Activated CD8-positive, alpha-beta T cell treated with anti-CD3 and anti-CD28 coated beads for 36 hours (primary cell): Measurements from ENCODE around the gene PLEKHH2. TPM values are rescaled to one million over a fixed set of nuclear protein-coding genes. Genes with fewer than 3 reads are reported as not detected.
"Not testable (repeated sequence)": the region's sequence is repeated elsewhere in the genome, so short reads cannot be mapped to it uniquely, and the experiment has no call there.

Source experiments
- ATAC-seq: fragments of 200-7000 bp; cut with Tn5 transposase; one replicate; pipeline ENCODE4 v1.10.0; 2021; ENCODE audit warnings: mild to moderate bottlenecking, moderate library complexity
- CTCF ChIA-PET: fragments of 350-600 bp; sonication (Branson Sonifier 250); formaldehyde crosslinking; loops from one replicate; lab custom pipeline; 2021; ENCODE audit warnings: antibody characterized with exemption; lab: Charles Lee
- POLR2A ChIA-PET: fragments of 350-600 bp; sonication (Branson Sonifier 250); formaldehyde crosslinking; loops from one replicate; lab custom pipeline; 2021; ENCODE audit warnings: antibody characterized with exemption; lab: Charles Lee
- DNase-seq: peaks from one replicate; pipeline ENCODE4 v3.0.0-alpha.2; 2020
- H3K27ac Mint-ChIP-seq: one replicate; pipeline ENCODE4 v1.8.0; 2021; ENCODE audit warnings: mild to moderate bottlenecking, mixed read lengths
- H3K27me3 Mint-ChIP-seq: one replicate; pipeline ENCODE4 v1.8.0; 2021; ENCODE audit warnings: mixed read lengths
- H3K36me3 Mint-ChIP-seq: one replicate; pipeline ENCODE4 v1.8.0; 2021; ENCODE audit warnings: low read depth, mixed read lengths
- H3K4me1 Mint-ChIP-seq: one replicate; pipeline ENCODE4 v1.8.0; 2021; ENCODE audit warnings: low read depth, mixed read lengths
- H3K4me3 Mint-ChIP-seq: one replicate; pipeline ENCODE4 v1.8.0; 2021; ENCODE audit warnings: mild to moderate bottlenecking, moderate library complexity, mixed read lengths
- H3K9me3 Mint-ChIP-seq: one replicate; pipeline ENCODE4 v1.8.0; 2021; ENCODE audit warnings: mixed read lengths
- CTCF ChIP-seq: fragments of 200-600 bp; IDR thresholded peaks from one replicate; pipeline ENCODE4 v1.8.0; 2022; ENCODE audit warnings: antibody characterized with exemption, mild to moderate bottlenecking
- intact Hi-C: fragments of 100-400 bp; cut with micrococcal nuclease; formaldehyde crosslinking; loops from one replicate; pipeline ENCODE4 v1.10.0; 2022
- total RNA-seq, 2 experiments: library from RNA; stranded (reverse); gene quantifications; one replicate each; pipeline ENCODE4 v1.2.3, GENCODE V29; 2021

PLEKHH2 gene
- total RNA-seq, 2 experiments from 2014 or later: 0.43 to 0.56 TPM

DNA sequence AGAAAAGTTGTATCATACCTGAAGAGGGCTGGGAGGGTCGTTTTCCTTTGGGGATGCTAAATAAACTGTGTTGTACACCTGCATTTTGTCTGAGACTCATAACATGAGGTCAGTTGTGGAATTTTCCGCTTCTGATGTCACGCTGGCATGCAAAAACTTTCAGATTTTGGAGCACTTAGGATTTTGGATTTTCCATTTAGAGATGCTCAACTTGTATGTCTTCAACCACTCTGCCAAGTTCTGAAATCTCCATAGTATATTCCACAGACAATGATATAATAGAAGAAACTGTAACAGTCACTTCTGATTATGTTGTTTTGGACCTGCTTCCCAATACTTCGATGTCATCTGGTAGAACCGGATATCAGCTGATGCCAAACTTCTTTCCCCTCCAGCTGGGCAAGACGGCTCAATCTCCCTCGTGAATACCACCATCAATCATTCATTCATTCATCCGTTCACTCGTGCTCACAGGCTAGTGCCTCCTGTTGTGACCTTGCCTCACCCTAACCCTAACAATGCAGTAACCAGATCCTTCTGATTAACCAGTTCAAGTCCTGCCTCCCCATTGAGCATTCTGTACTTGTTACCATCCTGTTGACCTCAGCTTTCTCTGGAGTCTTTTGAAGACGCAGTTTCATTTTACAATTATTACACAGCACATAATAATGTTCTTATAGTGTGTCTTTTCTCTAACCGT is 5.3 kb upstream of the PLEKHH2 start:
- H3K9me3 Mint-ChIP-seq: no peaks in the 10 kb centered on the region

GRCh38 chr2:43634604-43635306 is 2.3 kb upstream of the PLEKHH2 start:
- ChIA-PET CTCF (interaction anchor here (0.9 to 1.0 kb wide), 3 partner anchors 13 to 29 kb away, joined by 3 to 4 read pairs (median 3); no protein-coding TSS in a partner anchor), POLR2A (interaction anchor here (1.1 kb wide), 1 partner anchor 39 kb away, joined by 4 read pairs; the partner anchor contains the start of gene THADA)
- ATAC-seq: no peak
- H3K36me3 Mint-ChIP-seq: no peaks in the 10 kb centered on the region
- H3K27me3 Mint-ChIP-seq: peaks cover 33% of the 10 kb centered on the region
- no peak for TF ChIP-seq CTCF
- intact Hi-C loops: no loop called here
- no peak for DNase-seq
- no peak overlapping the region for H3K4me3 Mint-ChIP-seq
- peaks cover 6% of the 10 kb centered on the region for H3K9me3 Mint-ChIP-seq
- peaks cover 6% of the 10 kb centered on the region for H3K4me1 Mint-ChIP-seq
- no peak overlapping the region for H3K27ac Mint-ChIP-seq

More for the DNA sequence above, 5.3 kb upstream of the PLEKHH2 start:
- Mint-ChIP-seq H3K27me3 (peaks cover 27% of the 10 kb centered on the region), H3K4me1 (peaks cover 3% of the 10 kb centered on the region), H3K4me3 (no peak overlapping the region), H3K27ac (no peak overlapping the region), H3K36me3 (no peaks in the 10 kb centered on the region)
- ChIA-PET CTCF (interaction anchor here (0.9 kb wide), 1 partner anchor 22 kb away, joined by 3 read pairs; no protein-coding TSS in a partner anchor), POLR2A (no interaction called here)
- no peak for TF ChIP-seq CTCF
- DNase-seq (no peak), ATAC-seq (no peak)
- intact Hi-C loops: no loop called here

- H3K4me1 Mint-ChIP-seq, intact Hi-C loops, ATAC-seq, H3K9me3 Mint-ChIP-seq, DNase-seq, POLR2A ChIA-PET, H3K36me3 Mint-ChIP-seq, H3K27ac Mint-ChIP-seq: not testable (repeated sequence)
- Mint-ChIP-seq H3K4me3 (peak overlapping the region; percentile 12), H3K27me3 (peaks cover 33% of the 10 kb centered on the region)
- CTCF ChIA-PET: interaction anchor here (0.6 to 1.1 kb wide), 3 partner anchors 26 to 69 kb away, joined by 3 to 5 read pairs (median 3); no protein-coding TSS in a partner anchor
Observed at GRCh38 chr2:43636153-43636552, 907 bp upstream of the PLEKHH2 start.

GRCh38 chr2:43636621-43637020 is 439 bp upstream of the PLEKHH2 start:
- no peaks in the 10 kb centered on the region for H3K36me3 Mint-ChIP-seq
- H3K27me3 Mint-ChIP-seq: peaks cover 33% of the 10 kb centered on the region
- peaks cover 6% of the 10 kb centered on the region for H3K4me1 Mint-ChIP-seq
- intact Hi-C loops: no loop called here
- peak overlapping the region; percentile 77 for H3K4me3 Mint-ChIP-seq
- ChIA-PET POLR2A (no interaction called here), CTCF (interaction anchor here (1.1 kb wide), 2 partner anchors 27 to 69 kb away, joined by 3 read pairs; no protein-coding TSS in a partner anchor)
- H3K9me3 Mint-ChIP-seq: peaks cover 7% of the 10 kb centered on the region
- ATAC-seq (peak; percentile 35), DNase-seq (peak; percentile 19)
- TF ChIP-seq CTCF: no peak
- no peak overlapping the region for H3K27ac Mint-ChIP-seq

- H3K4me1 Mint-ChIP-seq: peaks cover 3% of the 10 kb centered on the region
- TF ChIP-seq CTCF: no peak
- ChIA-PET POLR2A (no interaction called here), CTCF (no interaction called here)
- H3K4me3 Mint-ChIP-seq: no peak overlapping the region
- no peaks in the 10 kb centered on the region for H3K36me3 Mint-ChIP-seq
- H3K27me3 Mint-ChIP-seq: peaks cover 11% of the 10 kb centered on the region
- no peak overlapping the region for H3K27ac Mint-ChIP-seq
- ATAC-seq (no peak), DNase-seq (no peak)
- H3K9me3 Mint-ChIP-seq: peaks cover 7% of the 10 kb centered on the region
- intact Hi-C loops: no loop called here
Observed at GRCh38 chr2:43642363-43642762, 5.3 kb downstream of the PLEKHH2 start.
